GM12878 (cell line): ENCODE measurements around the gene PRKCZ. TPM values are rescaled to one million over a fixed set of nuclear protein-coding genes. Genes with fewer than 3 reads are reported as not detected.

Experiments
- ATAC-seq: fragments of 200-7000 bp; cut with Tn5 transposase; 3 replicates; pipeline ENCODE4 v1.9.1; 2020; ENCODE audit warnings: mild to moderate bottlenecking, moderate library complexity
- BruUV-seq: library from RNA; stranded (reverse); fragments of 400-500 nt; replicated peaks from 2 replicates; lab custom pipeline; 2021; lab: Mats Ljungman, UMichigan
- CTCF ChIA-PET: fragments of 300-600 bp; sonication (Branson Sonifier 250); formaldehyde crosslinking; extraction: SDS; loops from one replicate; lab custom pipeline; 2021; ENCODE audit warnings: inconsistent platforms; lab: Yijun Ruan, JAX
- POLR2A ChIA-PET: fragments of 350-600 bp; formaldehyde crosslinking; extraction: SDS; loops from one replicate; lab custom pipeline; 2021; ENCODE audit warnings: inconsistent platforms; lab: Charles Lee
- RAD21 ChIA-PET: fragments of 300-600 bp; sonication (Branson Sonifier 250); formaldehyde crosslinking; loops from one replicate; lab custom pipeline; 2023; ENCODE audit warnings: antibody characterized with exemption; ENCODE audit not compliant: unreplicated experiment; lab: Charles Lee
- SMC1A ChIA-PET: fragments of 300-600 bp; sonication (Branson Sonifier 250); formaldehyde crosslinking; loops from one replicate; lab custom pipeline; 2023; ENCODE audit not compliant: unreplicated experiment, uncharacterized antibody; lab: Charles Lee
- DNase-seq: peaks from one replicate; pipeline ENCODE4 v3.0.0-alpha.2; 2011; ENCODE audit warnings: low read depth, low spot score
- FAIRE-seq: peaks from 3 replicates; lab custom pipeline; 2011; peaks lifted over from hg19 to GRCh38; lab: Jason Lieb, UNC
- H2AFZ ChIP-seq: 2 replicates; pipeline ENCODE4 v1.6.0; 2011; ENCODE audit warnings: low read depth, low read length, control low read depth; ENCODE audit not compliant: control insufficient read depth
- H3K27ac ChIP-seq: 2 replicates; pipeline ENCODE4 v1.5.1; 2011; ENCODE audit warnings: control low read depth; ENCODE audit not compliant: control insufficient read depth, insufficient read depth
- H3K27me3 ChIP-seq, 2 experiments: replicated peaks in 1 of 2; 2 replicates each; pipeline versions ENCODE4 v1.6.0 to v1.6.1; 2011; ENCODE audit warnings: low read length in 1 of 2; ENCODE audit not compliant: control insufficient read depth in 2 of 2, insufficient read depth in 2 of 2
- H3K36me3 ChIP-seq, 2 experiments: 2 replicates each; pipeline ENCODE4 v1.5.1; 2011; ENCODE audit warnings: low read length in 1 of 2; ENCODE audit not compliant: control insufficient read depth in 2 of 2, insufficient read depth in 2 of 2
- H3K4me1 ChIP-seq: 2 replicates; pipeline ENCODE4 v1.6.1; 2011; ENCODE audit warnings: mild to moderate bottlenecking, low read length, moderate library complexity, mixed read lengths; ENCODE audit not compliant: control insufficient read depth, insufficient read depth
- H3K4me2 ChIP-seq: 2 replicates; pipeline ENCODE4 v1.6.0; 2011; ENCODE audit warnings: control low read depth; ENCODE audit not compliant: control insufficient read depth, insufficient read depth
- H3K4me3 ChIP-seq: fragments of 200-600 bp; sonication (generic); 2 replicates; pipeline ENCODE4 v1.5.1; 2016
- H3K79me2 ChIP-seq: 2 replicates; pipeline ENCODE4 v1.6.0; 2011; ENCODE audit warnings: low read length; ENCODE audit not compliant: control insufficient read depth, insufficient read depth
- H3K9ac ChIP-seq: 2 replicates; pipeline ENCODE4 v1.8.0; 2011; ENCODE audit warnings: low read length, control low read depth, mixed read lengths; ENCODE audit not compliant: control insufficient read depth, insufficient read depth
- H3K9me3 ChIP-seq: replicated peaks from 3 replicates; pipeline ENCODE4 v1.5.1; 2011; ENCODE audit warnings: mild to moderate bottlenecking, low read length; ENCODE audit not compliant: control insufficient read depth, insufficient read depth
- H4K20me1 ChIP-seq: 2 replicates; pipeline ENCODE4 v1.6.0; 2011; ENCODE audit not compliant: control insufficient read depth, insufficient read depth
- ASH2L ChIP-seq: fragments of 300-600, 200-600 bp; sonication (generic); IDR thresholded peaks from 2 replicates; pipeline ENCODE4 v1.6.1; 2017; ENCODE audit warnings: low read depth, mild to moderate bottlenecking, borderline replicate concordance
- NFYB ChIP-seq: IDR thresholded peaks from 2 replicates; pipeline ENCODE4 v1.6.1; 2011; ENCODE audit warnings: low read depth, mild to moderate bottlenecking, low read length, improper control_type of control experiment, moderate library complexity; ENCODE audit not compliant: insufficient read depth
- POLR2A ChIP-seq: IDR thresholded peaks from 2 replicates; pipeline ENCODE4 v1.6.1; 2011; ENCODE audit warnings: low read depth, mild to moderate bottlenecking, low read length
- RB1 ChIP-seq: fragments of 450-650 bp; formaldehyde crosslinking; IDR thresholded peaks from 2 replicates; pipeline ENCODE4 v1.6.1; 2017; ENCODE audit warnings: mild to moderate bottlenecking, borderline replicate concordance
- SMAD1 ChIP-seq: fragments of 450-650 bp; IDR thresholded peaks from 2 replicates; pipeline ENCODE4 v1.6.1; 2018; ENCODE audit warnings: mild to moderate bottlenecking, low read depth; ENCODE audit not compliant: partially characterized antibody
- ZBTB11 ChIP-seq: fragments of 450-650 bp; formaldehyde crosslinking; IDR thresholded peaks from 2 replicates; pipeline ENCODE4 v1.5.0; 2022; ENCODE audit warnings: mild to moderate bottlenecking, missing genetic modification characterization
- whole genome bisulfite sequencing: methylation state at CpG from one replicate; pipeline ENCODE4 v1.1.6; 2016; ENCODE audit warnings: low lambda C conversion rate; ENCODE audit not compliant: insufficient replicate concordance, insufficient coverage; ENCODE audit errors: missing lambda C conversion rate; 5-methylcytosine and 5-hydroxymethylcytosine counted together
- in situ Hi-C: fragments of 300-500 bp; cut with MboI; formaldehyde crosslinking; loops from 9 replicates; pipeline ENCODE4 v1.14.3; 2018; ENCODE audit warnings: mixed read lengths
- intact Hi-C: fragments of 100-400 bp; cut with micrococcal nuclease; formaldehyde crosslinking; loops from one replicate; pipeline ENCODE4 v1.14.2; 2022; ENCODE audit not compliant: unreplicated experiment
- polyA plus RNA-seq, 11 experiments: library from polyadenylated mRNA; depleted of rRNA in 4 of 11; unstranded in 6 of 11; stranded (reverse) in 5 of 11; fragments of >200 nt; fragmentation: Nextera tagmentation in 4 of 11; fragmentation: Illumina TruSeq in 1 of 11; extraction: Ambion mirVana in 4 of 11; extraction: Trizol in 1 of 11; gene quantifications; 1 replicate in 1 of 11; 2 replicates in 10 of 11; pipeline versions ENCODE4 v1.2.1 to v1.2.3, GENCODE V29; 2011 to 2016; ENCODE audit warnings: inconsistent platforms in 2 of 11, missing spikeins in 2 of 11, low read depth in 1 of 11
- total RNA-seq, 4 experiments: library from RNA; depleted of rRNA in 3 of 4; stranded (reverse); fragments of >200 nt in 3 of 4; fragmentation: Illumina TruSeq in 1 of 4; extraction: Trizol in 1 of 4; gene quantifications; 2 replicates each; pipeline versions ENCODE4 v1.2.1 to v1.2.3, GENCODE V29; 2013 to 2021

Gene PRKCZ
- total and polyA plus RNA-seq, 10 of the 15 experiments (the other 5 are each of a cell fraction or from before 2014, with no cell fraction given) = 0.05 to 1.9 (median 0.64) TPM; not detected in 1

DNA sequence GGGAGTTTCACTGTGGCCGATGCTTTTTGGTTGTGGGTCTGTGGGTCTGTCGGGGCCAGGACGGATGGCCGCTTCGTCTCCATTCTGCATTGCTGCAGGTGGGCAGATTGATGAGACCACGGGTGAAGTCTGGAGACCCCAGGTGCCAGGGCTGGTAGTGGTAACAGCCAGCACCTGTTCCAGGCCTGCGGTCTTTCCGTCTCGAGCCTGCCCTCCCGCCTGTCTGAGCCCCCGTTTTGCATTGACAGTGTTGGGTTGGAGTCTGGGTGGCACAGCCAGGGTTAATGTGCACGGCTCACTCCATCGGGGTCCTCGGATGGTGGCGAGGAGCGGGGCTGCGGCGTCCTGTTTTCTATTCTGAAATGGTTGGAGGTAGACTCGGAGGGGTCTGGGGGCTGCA, 24.2 kb downstream of the PRKCZ start:
- ATAC-seq (no peak), DNase-seq (no peak), FAIRE-seq (no peak)
- Histone ChIP-seq H3K9me3 (peaks cover under 1% of the 10 kb centered on the region; the same call in 1 of the 3 replicates), H3K4me1 (no peaks in the 10 kb centered on the region), H3K79me2 (no peaks in the 10 kb centered on the region), H3K27me3 (no peaks in the 10 kb centered on the region), H2AFZ (no peak overlapping the region), H4K20me1 (no peaks in the 10 kb centered on the region), H3K36me3 (no peaks in the 10 kb centered on the region; a peak in 1 of 4 replicates), H3K4me2 (no peak overlapping the region), H3K9ac (no peak overlapping the region), H3K4me3 (no peak overlapping the region), H3K27ac (no peak overlapping the region)
- ChIA-PET SMC1A (no interaction called here), CTCF (no interaction called here), POLR2A (no interaction called here), RAD21 (no interaction called here)
- no peak for TF ChIP-seq POLR2A
- TF ChIP-seq ASH2L = no peak
- no peak for TF ChIP-seq SMAD1
- no peak for TF ChIP-seq ZBTB11 (CRISPR knock-in tag)
- no peak for TF ChIP-seq NFYB
- TF ChIP-seq RB1 = no peak
- no TSS peak for BruUV-seq
- intact Hi-C loops = no loop called here
- in situ Hi-C loops = no loop called here
- WGBS = 82% methylated on average over 19 of the region's 19 CpGs
